Measurements from ENCODE around the gene NINJ2.
A peak's percentile ranks its signal among the peaks of the same experiment; 100 is the strongest.
"Not testable (repeated sequence)": the region's sequence is repeated elsewhere in the genome, so short reads cannot be mapped to it uniquely, and the experiment has no call there.

NINJ2 gene, protein sequence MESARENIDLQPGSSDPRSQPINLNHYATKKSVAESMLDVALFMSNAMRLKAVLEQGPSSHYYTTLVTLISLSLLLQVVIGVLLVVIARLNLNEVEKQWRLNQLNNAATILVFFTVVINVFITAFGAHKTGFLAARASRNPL

DNA sequence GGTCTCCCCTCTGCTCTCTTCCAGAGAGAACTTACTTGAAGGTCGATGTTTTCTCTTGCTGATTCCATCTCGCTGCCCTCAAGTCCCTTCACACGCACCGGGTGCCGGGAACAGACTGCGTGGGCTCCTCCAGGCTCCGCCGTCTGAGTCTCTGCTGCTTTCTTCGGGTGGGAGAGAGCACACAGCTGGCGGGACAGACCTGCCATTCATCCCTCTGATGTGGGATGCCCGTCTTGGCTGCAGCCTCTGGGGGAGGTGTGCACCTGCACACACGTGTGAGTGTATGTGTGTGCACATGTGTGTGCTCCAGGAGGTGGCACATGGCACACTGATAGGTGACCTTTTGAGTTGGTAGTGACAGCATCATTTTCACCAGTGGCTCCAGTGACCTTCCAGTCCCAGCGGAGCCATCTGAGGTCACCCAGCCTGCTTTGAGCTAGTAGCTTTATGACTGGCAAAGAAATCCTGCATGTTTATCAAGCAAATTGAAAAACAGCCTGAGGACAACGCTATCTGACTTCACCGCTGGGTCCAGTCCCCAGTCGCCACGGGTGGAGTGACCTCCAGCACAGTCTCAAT is at the start of gene NINJ2:
NINJ2 (minus strand) TSS at position 153 of the 579 bp plus-strand sequence; CDS start at position 68, 85 bp downstream.
- no peak for DNase-seq (ENCODE audit: low spot score)

GRCh38 chr12:712172-712863 is 49.1 kb upstream of the NINJ2 start:
- DNase-seq (ENCODE audit: low spot score): no peak

DNA sequence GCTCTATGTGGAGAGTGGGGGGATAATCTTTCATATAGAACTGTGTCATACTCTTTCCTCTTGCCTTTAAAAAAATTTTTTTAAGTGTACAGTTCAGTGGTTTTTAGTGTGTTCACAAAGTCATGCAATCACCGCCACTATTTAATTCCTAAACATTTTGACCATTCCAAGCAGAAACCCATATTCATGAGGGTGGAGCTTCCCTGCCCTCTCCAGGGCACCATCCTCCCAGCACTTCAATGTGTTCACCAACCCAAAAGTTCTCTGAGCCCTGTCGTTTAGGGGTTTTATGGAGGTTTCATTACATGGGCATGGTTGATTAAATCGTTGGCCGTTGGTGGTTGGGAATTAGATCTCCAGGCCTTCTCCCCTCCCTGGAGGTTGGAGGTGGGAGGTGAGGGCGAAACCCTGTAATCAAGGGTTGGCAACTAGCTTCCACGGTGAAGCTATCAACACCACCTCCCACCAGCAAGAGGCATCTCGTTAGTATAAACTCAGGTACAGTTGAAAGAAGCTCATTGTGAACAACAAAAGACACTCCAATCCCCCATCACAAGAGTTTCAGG is 46.3 kb upstream of the NINJ2 start:
- no peak for DNase-seq (ENCODE audit: low spot score)

DNA sequence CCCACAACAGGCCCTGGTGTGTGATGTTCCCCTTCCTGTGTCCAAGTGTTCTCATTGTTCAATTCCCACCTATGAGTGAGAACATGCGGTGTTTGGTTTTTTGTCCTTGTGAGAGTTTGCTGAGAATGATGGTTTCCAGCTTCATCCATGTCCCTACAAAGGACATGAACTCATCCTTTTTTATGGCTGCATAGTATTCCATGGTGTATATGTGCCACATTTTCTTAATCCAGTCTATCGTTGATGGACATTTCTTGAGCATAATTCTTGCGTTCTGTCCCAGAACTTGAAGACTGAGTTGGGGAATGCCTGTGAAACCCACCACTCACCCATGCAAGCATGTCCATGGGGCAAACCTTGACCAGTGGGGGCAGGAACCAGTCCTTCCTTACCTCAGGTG is 44.8 kb upstream of the NINJ2 start:
- DNase-seq (ENCODE audit: low spot score): not testable (repeated sequence)

- no peak for DNase-seq (ENCODE audit: low spot score)
These were observed 41.4 kb upstream of the NINJ2 start for GRCh38 chr12:704516-705242.

DNA sequence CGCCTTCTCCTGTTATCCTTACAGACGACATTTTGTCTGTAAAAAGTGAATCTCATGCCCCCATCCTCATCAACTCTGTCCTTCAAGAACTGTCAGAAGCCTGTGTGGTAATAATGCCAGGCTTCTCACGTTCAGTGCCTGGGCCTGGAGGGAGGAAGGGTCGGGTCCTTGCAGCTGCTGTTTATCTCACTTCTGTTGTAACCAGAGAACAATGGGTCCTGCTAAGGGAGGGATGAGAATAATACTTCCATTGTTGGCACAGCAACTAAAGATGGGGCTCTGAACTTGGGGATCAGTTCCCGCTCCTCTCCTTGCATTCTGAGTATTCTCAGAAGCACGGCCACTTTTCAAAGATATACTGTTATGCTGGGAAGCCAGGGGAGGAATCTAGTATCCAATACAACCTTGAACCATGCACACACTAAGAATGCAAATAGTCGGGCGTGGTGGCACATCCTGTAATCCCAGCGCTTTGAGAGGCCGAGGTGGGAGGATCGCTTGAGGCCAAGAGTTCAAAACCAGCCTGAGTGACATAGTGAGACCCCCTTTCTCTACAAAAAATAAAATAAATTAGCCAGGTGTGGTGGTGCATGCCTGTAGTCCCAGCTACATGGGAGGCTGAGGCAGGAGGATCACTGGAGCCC is 38.8 kb upstream of the NINJ2 start:
- no peak for DNase-seq (ENCODE audit: low spot score)

- DNase-seq (ENCODE audit: low spot score): no peak
These were observed 36.8 kb upstream of the NINJ2 start for GRCh38 chr12:700016-700415.

DNA sequence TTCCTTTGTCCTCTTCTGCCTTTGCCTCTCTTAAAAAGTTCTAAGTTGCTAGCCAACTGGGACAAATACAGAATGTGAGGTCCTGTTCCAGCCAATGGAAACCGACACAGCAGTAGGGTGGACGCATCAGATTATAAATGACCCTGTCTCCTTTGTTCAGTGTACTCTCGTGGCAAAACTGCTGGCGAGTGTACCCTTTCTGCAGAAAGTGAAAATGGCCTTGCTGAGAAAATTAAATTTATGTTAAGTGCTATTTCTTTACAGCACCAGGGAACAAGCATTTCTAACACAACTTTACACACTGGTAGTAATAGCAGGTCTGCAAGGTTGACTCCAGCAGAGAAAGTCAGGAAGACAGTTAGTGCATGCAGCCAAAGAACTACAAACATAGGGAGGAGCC is 35.0 kb upstream of the NINJ2 start:
- DNase-seq (ENCODE audit: low spot score): not testable (repeated sequence)

DNA sequence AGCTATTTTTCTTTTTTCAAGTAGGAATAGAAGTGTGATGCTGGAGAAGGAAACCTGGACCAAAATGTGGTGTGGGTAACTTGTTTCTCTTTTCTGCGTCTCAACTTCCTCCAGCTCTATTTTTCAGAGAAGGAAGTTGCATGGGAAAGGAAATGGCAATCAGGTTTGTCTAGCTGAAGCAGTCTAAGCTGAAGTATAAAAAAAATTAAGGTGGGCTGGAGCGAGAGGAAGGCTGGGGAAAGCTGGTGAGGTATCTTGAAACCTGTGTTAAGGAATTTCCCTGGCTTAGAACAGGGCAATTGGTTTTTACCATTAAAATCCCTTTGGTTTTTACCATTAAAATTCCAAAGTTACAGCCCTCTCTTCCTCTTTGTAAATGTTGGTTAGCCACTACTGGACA is 34.2 kb upstream of the NINJ2 start:
- no peak for DNase-seq (ENCODE audit: low spot score)

- DNase-seq (ENCODE audit: low spot score): no peak
These were observed 31.7 kb upstream of the NINJ2 start for GRCh38 chr12:694734-695503.

GRCh38 chr12:693934-694533 is 30.8 kb upstream of the NINJ2 start:
- no peak for DNase-seq (ENCODE audit: low spot score)

- DNase-seq (ENCODE audit: low spot score): no peak
These were observed 29.0 kb upstream of the NINJ2 start for GRCh38 chr12:692274-692673.

GRCh38 chr12:690466-690865 is 27.2 kb upstream of the NINJ2 start:
- no peak for DNase-seq (ENCODE audit: low spot score)

- peak; percentile 93 for DNase-seq (ENCODE audit: low spot score)
These were observed 22.1 kb upstream of the NINJ2 start for GRCh38 chr12:685388-685787.

GRCh38 chr12:684416-684815 is 21.2 kb upstream of the NINJ2 start:
- DNase-seq (ENCODE audit: low spot score): no peak

GRCh38 chr12:681568-682256 is 18.5 kb upstream of the NINJ2 start:
- no peak for DNase-seq (ENCODE audit: low spot score)

GRCh38 chr12:678747-679712 is 15.8 kb upstream of the NINJ2 start:
- no peak for DNase-seq (ENCODE audit: low spot score)

- DNase-seq (ENCODE audit: low spot score): no peak
These were observed 12.3 kb upstream of the NINJ2 start for GRCh38 chr12:675562-675961.

DNA sequence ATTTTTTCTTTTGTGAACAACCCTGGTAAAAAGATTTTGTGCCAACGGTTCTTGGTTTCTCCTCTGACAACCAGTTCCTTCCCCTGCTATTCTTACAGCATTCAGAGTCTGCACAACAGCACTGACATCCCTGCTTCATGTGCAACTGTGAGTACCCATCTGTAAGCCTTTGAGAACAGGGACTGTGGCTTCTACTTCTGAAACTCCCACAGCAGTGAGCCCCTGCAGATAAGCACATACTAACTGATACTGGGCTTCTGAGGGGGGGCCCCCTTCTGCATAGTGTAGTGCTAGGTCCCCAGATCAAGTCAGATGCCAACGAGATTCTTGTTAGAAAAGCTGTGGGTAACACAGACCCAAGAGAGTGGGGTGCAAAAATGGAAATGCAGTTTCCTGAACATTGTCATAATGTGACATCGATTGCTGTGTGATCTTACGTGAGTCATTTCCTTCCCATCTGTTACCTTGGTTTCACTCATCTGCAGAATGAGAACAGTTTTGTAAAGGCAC is 11.1 kb upstream of the NINJ2 start:
- DNase-seq (ENCODE audit: low spot score): peak; percentile 88
